GM20431 (cell line): Measurements from ENCODE around the gene PRM3.

ENCODE experiments used
- in situ Hi-C: fragments of 300-500 bp; cut with MseI, MboI; formaldehyde crosslinking; loops from one replicate; pipeline ENCODE4 v1.15.0; 2020; ENCODE audit warnings: low sequenced_read_pairs; ENCODE audit not compliant: unreplicated experiment

The PRM3 gene

DNA sequence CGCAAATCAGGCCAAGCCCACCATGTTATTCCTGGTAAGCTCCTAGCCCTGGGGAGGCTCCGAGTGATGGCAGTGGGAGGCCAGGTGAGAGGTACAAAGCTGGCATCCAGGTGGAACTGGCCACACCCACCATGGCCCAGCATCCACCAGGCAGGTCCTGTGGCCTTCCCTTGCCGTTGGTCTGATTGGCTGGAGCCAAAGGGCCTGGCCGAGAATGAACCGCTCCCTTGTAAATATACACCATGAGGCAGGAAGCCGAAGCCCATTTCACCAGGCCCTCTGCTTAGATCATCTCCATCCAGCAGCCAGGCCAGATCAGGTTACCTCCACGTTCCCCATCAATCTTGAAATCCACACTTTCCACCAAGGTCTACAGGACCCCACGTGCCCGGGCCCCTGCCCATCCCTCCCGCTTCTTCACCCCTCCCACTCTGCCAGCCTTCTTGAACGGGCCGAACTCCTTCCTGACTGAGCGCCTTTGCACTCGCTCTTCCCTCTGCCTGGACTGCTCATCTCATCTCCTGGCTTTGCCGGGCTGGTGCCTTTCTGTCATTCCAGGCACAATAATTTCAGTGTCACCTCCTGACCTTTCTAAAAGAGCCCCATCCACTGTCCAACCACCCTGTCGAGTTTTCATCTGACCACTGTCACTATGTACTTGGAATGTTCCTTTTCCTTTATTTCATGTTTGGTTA, 23.2 kb downstream of the PRM3 start:
- in situ Hi-C loops, result loop anchor here (10.0 kb wide), 1 partner anchor 275 kb away; no protein-coding TSS in a partner anchor

DNA sequence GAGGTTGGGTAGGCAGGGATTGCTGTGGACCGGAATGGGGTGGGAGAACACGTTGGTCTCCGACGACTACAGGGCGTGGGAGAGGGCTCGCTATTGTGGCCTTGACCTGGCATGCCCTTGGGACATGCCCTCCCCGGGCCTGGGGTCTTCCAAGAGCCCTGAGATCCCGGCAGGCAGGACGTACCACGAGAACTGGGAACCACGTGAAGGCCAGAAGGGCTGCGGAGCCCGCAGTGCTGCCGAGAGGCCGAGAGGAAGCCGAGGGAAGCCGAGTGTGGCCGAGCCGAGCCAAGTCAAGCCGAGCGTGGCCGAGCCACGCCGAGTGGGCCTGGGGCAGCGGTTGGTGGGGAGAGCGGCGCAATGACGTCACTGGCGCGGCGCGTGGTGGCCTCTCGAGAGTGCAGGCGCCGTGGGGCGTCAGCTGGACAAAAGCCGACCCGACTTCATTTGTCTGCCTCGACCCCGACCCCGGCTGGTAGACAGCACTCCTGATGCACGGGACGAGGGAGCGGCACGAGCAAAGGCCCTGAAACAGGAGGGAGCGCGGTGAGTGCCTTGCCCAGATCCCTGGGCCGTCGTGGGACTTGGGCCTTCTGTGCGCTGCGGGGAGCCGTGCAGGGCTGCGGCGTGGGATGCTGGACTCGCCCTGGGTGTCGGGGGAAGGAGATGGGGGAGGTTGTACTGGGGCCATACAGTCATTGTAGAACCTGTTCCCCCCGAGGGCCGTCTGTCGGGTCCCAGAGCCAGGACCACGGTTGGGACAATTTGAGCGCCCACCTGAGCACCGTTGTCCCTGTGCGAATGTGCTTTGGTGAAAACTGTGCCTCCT, 24.0 kb downstream of the PRM3 start:
- in situ Hi-C loops, result loop anchor here (10.0 kb wide), 1 partner anchor 275 kb away; no protein-coding TSS in a partner anchor

DNA sequence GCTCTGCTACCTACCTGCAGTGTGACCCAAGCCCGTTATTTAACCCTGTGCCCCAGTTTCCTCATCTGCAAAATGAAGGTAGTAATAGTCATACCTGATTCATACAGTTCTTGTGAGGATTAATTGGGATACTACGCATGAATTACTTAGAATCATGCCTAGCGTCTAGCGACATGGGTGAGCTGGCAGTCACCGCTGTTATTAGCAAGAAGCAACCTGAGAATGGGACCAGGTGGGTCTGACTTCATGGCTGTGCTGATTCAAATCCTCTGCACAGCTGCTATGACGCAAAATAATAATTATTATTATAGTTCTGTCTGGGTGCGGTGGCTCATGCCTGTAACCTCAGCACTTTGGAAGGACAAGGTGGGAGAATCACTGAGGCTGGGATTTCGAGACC, 25.3 kb downstream of the PRM3 start:
- in situ Hi-C loops, result no loop called here

DNA sequence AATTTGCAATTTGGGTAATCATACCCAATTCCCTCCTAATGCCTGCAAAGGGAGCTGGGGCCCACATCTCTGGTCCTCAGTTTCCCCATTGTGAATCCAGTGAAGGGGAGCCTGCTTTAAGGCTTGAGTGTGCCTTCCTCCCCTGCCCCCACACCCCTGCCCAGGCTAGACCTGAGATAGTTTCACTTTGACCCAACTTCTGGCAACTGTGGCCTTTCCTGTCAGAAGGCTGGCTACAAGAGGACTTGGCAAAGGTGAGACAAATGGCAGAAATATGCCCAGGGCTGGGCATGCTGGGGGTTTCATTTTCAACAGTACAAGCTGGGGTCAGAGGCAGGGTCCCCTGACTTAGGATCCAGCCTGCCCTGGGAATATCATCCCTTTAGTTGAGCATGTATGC, 27.4 kb downstream of the PRM3 start:
- in situ Hi-C loops, result no loop called here

DNA sequence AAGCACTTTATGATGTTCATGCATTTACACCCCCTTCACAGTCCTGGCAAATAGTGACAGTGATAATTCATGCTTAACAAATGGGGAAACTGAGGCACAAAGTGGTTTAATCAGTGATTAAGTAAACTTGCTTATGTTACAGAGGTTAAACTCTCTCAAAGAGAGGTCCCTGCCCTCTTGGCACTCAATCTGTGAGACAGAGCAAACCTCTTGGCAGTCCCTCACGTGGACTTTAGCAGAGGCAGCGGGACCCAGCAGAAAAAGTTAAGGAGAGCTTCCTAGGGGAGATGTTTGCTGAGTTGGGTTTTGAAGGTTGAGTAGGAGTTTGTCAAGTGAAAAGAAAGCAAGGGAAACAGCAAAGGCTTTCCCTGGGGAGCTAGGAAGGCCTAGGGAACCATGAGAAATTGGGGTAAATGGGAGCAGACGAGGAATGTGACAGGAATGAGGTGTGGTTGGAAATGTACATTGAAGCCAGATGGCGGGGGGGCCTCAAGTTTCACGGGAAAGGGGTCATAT, 28.1 kb downstream of the PRM3 start:
- in situ Hi-C loops, result no loop called here

DNA sequence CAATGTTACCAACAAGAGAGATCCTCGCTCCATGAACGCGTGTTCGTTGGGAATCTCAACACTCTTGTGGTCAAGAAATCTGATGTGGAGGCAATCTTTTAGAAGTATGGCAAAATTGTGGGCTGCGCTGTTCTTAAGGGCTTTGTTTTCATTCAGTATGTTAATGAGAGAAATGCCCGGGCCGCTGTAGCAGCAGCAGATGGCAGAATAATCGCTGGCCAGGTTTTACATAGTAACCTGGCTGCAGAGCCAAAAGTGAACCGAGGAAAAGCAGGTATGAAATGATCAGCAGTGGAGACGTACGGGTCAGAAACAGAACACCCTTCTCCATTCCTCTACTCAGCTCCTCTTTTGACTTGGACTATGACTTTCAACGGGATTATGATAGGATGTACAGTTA, 30.8 kb downstream of the PRM3 start:
- in situ Hi-C loops, result no loop called here

DNA sequence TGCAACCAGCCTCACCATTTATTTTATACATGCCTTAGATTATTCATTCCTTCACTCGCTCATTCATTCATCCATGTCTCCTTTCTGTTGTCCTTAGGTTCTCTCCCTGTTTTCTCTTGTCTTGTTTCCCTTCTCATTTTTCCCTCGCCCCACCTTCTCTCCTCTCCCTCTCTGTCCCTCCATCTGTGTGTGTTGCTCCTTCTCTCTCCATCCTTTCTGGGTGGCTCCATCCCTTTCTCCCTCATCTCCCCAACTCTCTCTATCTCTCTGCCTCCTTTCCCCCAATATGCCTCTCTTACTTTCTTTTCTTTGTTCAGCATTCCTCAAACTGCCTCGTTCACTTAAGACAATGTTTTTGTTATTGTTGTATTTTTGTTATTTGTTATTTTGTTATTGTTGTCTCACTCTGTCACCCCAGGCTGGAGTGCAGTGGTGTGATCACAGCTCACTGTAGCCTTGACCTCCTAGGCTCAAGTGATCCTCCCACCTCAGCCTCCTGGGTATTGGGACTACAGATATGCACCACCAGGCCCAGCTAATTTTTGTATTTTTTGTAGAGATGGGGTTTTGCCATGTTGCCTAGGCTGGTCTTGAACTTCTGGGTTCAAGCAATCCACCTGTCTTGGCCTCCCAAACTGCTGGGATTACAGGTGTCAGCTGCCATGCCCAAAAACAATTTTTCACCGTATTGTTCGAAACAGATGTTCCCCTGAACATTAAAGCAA, 31.8 kb downstream of the PRM3 start:
- in situ Hi-C loops, result no loop called here

DNA sequence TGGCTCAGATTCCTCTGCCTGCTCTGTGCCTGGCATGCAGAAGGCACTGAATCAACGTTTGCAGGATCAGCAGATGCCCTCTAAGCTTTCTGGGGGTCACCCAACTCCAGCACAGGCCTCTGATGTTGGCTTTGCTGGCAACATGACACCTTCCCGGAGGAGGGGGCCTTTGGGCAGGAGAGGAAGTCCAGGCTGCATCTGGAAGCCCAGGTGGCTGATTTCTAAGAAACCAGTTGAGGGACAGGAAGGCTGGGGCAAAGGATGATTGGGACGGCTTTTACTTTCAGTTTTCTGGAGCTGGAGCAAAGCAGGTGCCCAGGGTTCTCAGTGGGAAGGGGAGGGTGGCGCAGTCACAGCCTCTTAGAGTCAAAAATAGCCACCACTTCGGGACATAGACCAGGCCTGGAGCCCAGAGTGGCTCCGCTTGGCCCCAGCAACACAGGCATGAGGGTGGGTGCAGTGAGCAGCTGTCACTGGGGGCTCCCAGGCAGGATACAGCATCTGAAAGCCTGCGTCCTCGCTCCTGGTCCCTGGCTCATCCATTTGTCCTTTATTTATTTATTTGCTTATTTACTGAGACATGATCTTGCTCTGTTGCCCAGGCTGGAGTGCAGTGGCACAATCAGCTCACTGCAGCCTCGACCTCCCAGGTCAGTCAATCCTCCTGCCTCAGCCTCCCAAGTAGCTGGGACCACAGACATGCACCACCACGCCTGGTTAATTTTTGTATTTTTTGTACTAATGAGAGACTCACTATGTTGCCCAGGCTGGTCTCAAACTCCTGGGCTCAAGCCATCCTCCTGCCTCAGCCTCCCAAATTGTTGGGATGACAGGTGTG, 32.6 kb downstream of the PRM3 start:
- in situ Hi-C loops, result no loop called here

DNA sequence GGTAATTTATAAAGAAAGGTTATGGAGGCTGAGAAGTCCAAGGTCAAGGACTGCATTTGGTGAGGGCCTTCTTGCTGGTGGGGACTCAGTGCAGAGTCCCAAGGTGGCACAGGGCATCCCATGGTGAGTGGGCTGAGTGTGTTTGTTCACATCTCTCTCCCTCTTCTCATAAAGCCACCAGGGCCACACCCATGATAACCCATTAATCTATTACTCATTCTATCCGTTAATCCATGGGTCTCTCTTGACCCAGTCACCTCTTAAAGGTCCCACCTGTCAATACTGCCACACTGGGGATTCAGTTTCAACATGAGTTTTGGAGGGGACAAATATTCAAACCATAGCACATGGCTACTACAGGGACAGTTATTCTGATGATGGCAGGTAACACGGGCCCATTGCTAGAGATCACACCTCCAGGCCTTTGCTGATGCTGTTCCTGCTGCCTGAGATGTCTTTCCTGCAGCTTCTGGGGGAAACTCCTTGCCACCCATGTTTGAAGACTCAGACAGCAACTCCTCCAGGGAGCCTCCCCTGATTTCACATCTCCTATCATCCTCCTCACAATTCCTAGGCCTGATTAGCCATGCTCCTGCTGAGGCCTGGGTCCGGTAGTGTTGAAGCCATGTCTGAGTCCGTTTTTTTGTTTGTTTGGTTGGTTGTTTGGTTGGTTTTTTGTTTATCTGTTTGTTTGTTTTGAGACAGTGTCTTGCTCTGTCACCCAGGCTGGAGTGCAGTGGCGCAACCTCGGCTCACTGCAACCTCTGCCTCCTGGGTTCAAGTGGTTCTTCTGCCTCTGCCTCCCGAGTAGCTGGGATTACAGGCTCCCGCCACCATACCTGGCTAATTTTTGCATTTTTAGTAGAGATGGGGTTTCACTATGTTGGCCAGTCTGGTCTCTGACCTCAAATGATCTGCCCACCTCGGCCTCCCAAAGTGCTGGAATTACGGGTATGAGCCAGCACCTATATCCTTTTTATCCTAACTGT, 33.5 kb downstream of the PRM3 start:
- in situ Hi-C loops, result no loop called here

DNA sequence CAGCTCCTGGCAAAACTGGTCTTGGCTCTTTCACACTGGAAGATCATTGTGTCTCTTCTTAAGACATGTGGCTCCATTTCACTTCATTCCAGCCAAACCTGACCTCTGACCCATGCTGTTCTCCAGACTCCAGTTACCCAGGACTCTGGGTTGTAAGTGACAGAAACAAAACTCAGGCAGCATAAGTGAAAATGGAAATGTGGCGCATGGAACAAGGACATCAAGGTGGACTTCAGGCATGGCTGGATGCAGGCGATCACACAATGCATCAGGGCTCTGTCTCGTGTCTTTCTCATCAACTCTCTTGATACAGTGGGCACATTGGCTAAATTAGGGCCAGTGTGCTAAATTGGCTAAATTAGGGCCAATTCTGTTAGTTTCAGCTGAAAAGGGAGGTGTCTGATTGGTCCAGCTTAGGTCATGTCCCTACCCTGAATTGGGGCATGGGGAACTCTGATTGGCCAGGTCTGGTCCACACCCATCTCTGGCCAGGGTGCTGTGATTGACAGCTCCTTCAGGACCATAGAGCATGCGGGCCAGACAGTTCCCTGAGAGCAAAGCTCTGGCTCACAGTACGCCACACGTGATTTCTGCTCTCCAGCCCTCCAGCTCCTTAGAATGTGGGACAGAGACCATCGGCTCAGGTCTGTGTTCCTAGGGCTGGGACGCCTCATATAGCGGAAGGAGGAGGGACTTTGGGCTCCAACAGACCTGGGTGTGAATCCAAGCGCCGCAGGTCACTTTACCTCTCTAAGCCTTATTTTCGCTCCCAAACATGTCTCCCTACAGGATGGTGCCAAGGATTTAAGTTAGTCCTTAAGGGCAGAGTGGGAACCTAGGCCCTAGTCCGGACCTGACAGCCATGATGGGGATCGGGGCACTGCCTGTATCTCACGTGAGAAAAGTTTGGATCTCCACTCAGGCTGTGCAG, 34.9 kb downstream of the PRM3 start:
- in situ Hi-C loops, result no loop called here

DNA sequence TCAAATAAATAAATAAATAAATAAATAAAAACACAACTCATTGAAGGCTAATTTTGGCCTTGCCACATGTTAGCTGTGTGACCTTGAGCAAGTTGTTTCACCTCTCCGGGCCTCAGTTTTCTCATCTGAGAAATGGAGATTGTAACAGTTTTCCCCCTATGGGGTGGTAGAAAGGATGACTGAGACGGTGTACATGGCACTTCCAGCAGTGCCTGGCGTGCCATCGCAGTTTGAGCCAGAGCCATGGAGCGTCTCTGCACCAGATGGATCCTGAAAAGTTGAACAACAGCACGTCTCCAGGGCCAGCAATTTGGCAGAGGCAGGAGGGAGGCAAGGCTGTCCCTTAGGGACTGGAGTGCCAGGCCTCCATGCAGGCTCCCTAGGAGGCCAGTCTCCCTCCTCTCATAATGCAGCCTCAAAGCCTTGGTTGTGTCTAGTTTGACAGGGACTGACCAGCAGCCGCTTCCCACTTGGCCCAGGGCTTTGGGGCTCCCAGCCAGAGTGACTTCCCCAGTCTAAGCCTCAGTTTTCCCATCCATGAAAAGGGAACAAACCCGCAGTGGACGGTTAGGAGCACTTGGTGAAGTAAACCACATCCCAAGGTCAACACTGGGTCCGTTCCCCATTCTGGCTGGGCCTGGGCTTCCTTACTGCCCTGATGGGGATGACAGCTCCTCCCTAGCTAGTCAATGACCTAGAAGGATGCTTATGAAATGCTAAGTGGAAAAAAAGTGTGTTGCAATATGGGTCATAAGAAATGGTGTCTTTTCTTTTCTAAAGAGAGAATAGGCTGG, 36.8 kb downstream of the PRM3 start:
- in situ Hi-C loops, result no loop called here

DNA sequence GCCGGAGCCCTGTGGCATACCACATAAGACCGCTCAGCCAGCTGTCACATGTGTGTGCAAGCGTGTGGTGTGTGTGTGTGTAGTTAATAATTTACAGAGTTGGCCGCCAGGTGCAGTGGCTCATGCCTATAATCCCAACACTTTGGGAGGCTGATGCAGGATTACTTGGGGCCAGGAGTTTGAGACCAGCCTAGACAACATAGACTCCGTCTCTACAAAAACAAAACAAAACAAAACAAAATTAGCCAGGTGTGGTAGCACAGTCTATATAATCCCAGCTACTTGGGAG, 37.8 kb downstream of the PRM3 start:
- in situ Hi-C loops, result no loop called here

DNA sequence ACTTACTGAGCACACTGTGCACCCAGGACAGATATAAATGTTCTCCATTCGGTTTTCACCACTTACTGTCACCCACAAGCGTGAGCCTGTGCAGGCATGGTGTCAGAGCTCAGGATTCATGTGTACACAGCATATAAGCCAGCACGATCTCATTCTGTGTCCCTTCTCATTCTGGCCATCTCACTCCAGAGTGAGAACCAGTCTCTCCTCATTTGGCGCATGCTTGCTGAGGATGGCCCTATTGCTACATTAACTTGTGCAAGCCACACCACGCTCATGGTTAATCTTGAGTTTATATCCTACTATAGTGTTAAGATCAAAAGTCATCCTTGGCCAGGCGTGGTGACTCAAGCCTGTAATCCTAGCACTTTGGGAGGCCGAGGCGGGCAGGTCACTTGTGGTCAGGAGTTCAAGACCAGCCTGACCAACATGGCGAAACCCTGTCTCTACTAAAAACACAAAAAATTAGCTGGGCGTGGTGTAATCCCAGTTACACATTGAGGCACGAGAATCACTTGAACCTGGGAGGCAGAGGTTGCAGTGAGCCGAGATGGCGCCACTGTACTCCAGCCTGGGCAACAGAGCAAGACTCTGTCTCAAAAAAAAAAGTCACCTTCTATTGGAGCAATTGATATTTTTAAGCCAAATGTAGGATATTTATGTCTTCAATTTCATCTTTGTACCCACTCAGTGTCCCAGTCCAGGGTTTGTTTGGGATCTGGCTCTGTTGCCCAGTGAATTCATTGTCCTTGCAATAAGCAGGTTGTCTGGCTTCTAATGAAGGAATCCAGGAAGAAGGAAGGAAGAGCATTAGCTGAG, 38.3 kb downstream of the PRM3 start:
- in situ Hi-C loops, result no loop called here

DNA sequence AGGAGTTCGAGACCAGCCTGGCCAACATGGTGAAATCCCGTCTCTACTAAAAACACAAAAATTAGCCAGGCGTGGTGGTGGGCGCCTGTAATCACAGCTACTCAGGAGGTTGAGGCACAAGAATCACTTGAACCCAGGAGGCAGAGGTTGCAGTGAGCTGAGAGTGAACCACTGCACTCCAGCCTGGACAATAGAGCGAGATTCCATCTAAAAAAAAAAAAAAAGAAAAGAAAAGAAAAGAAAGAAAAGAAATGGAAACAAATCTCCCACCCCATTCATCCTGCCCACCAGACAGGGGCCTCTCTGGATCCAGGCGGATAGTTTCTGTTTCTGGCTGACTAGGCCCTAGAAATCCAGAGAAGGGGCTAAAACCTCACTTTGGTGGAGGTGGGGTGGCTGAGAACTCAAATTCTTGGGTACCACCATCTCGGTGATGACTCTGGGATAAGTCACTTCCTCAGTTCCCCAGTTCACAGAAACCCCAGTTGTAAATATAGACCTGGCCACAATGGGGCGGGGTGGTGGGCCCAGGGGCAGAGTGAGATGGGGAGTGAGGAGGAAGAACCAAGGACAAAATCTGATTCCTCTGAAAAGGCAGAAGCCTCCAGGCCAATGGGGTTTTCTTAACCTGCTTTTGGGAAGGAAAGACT, 39.6 kb downstream of the PRM3 start:
- in situ Hi-C loops, result no loop called here

DNA sequence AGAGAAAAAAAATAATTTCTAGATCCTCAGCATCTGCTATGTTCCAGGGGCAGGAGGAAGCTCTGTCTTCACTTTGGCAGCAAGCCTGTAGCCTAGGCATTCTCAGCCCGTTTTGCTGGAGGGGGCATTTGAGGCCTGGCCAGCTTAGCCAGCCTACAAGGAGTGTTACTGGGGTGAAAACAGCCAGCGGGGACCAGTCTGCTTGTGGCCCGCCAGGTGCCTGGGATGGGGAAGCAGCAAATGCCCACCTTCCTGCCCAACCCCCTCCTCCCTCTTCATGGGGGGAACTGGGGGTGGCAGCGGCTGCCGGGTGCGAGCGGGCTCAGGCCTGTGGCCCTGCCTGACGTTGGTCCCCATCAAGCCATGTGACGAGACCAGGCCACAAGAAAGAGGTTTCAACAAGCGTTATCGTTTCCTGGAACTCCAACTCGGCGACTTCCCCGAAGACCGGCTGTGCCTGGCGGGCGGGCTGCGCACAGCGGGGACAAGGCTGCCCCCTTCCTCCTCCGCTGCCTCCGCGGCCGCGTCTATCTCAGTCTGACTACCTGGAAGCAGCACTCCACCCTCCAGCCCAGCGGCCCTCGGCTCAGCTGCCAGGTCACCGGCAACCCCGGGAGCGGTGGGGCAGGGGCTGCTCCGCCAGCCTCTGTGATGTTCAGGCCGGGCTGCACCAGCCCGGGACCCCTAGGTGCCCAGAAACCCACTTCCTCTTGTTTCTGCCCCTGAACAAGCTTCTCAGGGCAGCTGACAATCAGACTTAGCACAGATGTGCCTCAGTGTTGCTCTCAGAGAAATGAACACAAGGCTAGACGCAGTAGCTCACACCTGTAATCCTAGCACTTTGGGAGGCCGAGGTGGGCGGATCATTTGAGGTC, 40.3 kb downstream of the PRM3 start:
- in situ Hi-C loops, result no loop called here
